Ovary (tissue), 9 donors: ENCODE data around the gene PDXK. TPM values are rescaled to one million over a fixed set of nuclear protein-coding genes. Genes with fewer than 3 reads are reported as not detected.

Source experiments
- DNase-seq, 5 donors: peaks; one replicate each; pipeline ENCODE4 v3.0.0-alpha.2; 2019 to 2020
- H3K27ac ChIP-seq, 2 donors: fragments of 200-600 bp; one replicate each; pipeline versions ENCODE4 v1.5.1 to v1.8.0; 2019 to 2022
- H3K27me3 ChIP-seq: fragments of 200-600 bp; one replicate; pipeline ENCODE4 v1.8.0; 2022
- H3K36me3 ChIP-seq: fragments of 200-600 bp; sonication (generic); one replicate; pipeline ENCODE4 v1.5.1; 2019
- H3K4me1 ChIP-seq: one replicate; pipeline ENCODE4 v1.8.1; 2013; ENCODE audit warnings: mild to moderate bottlenecking, moderate library complexity; ENCODE audit not compliant: insufficient read depth
- H3K4me3 ChIP-seq: fragments of 200-600 bp; sonication (generic); one replicate; pipeline ENCODE4 v1.5.1; 2017
- H3K9me3 ChIP-seq, 2 donors: fragments of 200-600 bp in 1 of 2; sonication (generic) in 1 of 2; one replicate each; pipeline versions ENCODE4 v1.5.1 to v1.8.1; 2013 to 2019; ENCODE audit warnings: mild to moderate bottlenecking in 1 of 2, moderate library complexity in 1 of 2
- EP300 ChIP-seq: sonication (generic); formaldehyde crosslinking; IDR thresholded peaks from one replicate; pipeline ENCODE4 v1.6.1; 2017; ENCODE audit warnings: antibody characterized with exemption
- POLR2A ChIP-seq: fragments of 450-650 bp; IDR thresholded peaks from one replicate; pipeline ENCODE4 v1.6.1; 2017; ENCODE audit warnings: antibody characterized with exemption, mild to moderate bottlenecking, moderate library complexity
- WGBS, 3 donors: extraction: QIAGEN DNeasy Blood & Tissue Kit in 1 of 3; methylation state at CpG; one replicate each; pipeline versions ENCODE4 v1.1.5 to v1.1.7; 2013 to 2017; 5-methylcytosine and 5-hydroxymethylcytosine counted together
- intact Hi-C, 4 donors: fragments of 100-400 bp; cut with DNase I; formaldehyde crosslinking; loops; one replicate each; pipeline versions ENCODE4 v1.11.0 to v1.15.1; 2022 to 2023
- polyA plus RNA-seq, 2 donors: library from polyadenylated mRNA; stranded (reverse); fragments of 200-250 nt in 1 of 2; fragments of 350-450 nt in 1 of 2; fragmentation: Illumina TruSeq in 1 of 2; extraction: RNeasy Lipid Tissue Mini Kit (QIAGEN cat#74804) in 1 of 2; gene quantifications; one replicate each; pipeline ENCODE4 v1.2.3, GENCODE V29; 2013 to 2014
- total RNA-seq, 7 donors: library from RNA; depleted of rRNA in 2 of 7; stranded (reverse); fragments of >200 nt in 2 of 7; fragmentation: NEBNext Ultra II Directional in 3 of 7; extraction: Animal tissue kit (Norgen Biotek cat#: 25700) in 3 of 7; gene quantifications; one replicate each; pipeline versions ENCODE4 v1.1.0 to v1.2.4, GENCODE V29; 2016 to 2023
- TF ChIP-seq, protein P1 (sequence below), 3 donors: fragments of 450-650 bp in 2 of 3; fragments of 200-600 bp in 1 of 3; IDR thresholded peaks; one replicate each; pipeline versions ENCODE4 v1.5.1 to v1.8.0; 2016 to 2022; ENCODE audit warnings: antibody characterized with exemption in 3 of 3, mild to moderate bottlenecking in 1 of 3
- donor health status: DM: no; HTN: no; CAD: no; lungs with moderate emphysema.
- donor health status: DM: no; HTN: no; CAD: no.
- donor health status: Bipolar disorder and iron deficiency.
- donor health status: DM: yes; HTN: yes; CAD: no.
- donor health status: DM: no; HTN: no; CAD: no.
- donor health status: DM: yes; HTN: yes; CAD: no.

PDXK gene
- total and polyA plus RNA-seq, 9 donors = 19.9 to 125 (median 88.6) TPM

DNA sequence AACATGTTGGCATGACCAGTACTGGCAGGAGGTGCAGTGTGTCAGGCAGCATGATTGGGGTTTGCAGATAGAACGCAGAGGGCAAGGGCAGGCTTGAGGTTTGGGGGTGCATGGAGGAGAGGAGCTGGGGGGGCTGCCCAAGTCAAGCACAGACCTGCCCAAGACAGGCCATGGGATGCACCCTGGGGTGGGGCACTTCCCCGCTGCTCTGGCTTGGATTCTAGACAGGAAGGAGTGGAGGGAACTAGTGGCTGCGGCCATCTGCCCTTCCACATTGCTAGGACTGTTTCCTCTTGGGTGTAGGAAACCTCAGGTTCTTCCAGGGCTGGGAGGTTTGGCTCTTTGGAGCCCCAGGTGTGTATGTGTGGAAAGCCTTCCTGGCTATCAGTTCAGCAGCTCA lies 3.0 kb downstream of the PDXK start:
- TF ChIP-seq EP300 (no peak), POLR2A (no peak)
- TF ChIP-seq, protein P1, sequence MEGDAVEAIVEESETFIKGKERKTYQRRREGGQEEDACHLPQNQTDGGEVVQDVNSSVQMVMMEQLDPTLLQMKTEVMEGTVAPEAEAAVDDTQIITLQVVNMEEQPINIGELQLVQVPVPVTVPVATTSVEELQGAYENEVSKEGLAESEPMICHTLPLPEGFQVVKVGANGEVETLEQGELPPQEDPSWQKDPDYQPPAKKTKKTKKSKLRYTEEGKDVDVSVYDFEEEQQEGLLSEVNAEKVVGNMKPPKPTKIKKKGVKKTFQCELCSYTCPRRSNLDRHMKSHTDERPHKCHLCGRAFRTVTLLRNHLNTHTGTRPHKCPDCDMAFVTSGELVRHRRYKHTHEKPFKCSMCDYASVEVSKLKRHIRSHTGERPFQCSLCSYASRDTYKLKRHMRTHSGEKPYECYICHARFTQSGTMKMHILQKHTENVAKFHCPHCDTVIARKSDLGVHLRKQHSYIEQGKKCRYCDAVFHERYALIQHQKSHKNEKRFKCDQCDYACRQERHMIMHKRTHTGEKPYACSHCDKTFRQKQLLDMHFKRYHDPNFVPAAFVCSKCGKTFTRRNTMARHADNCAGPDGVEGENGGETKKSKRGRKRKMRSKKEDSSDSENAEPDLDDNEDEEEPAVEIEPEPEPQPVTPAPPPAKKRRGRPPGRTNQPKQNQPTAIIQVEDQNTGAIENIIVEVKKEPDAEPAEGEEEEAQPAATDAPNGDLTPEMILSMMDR (IDR thresholded peaks at IDR 0.05) = no peak
- Histone ChIP-seq H3K27me3 (no peaks in the 10 kb centered on the region), H3K4me1 (peaks cover 27% of the 10 kb centered on the region), H3K36me3 (no peaks in the 10 kb centered on the region), H3K27ac (no peak overlapping the region), H3K4me3 (no peak overlapping the region), H3K9me3 (no peaks in the 10 kb centered on the region)
- DNase-seq = no peak
- 91 to 99% (median 95%) methylated on average over 3 of the region's 3 CpGs for whole genome bisulfite sequencing, 3 donors
- intact Hi-C loops = loop anchor here in 2 of 4 donors (5.0 to 10.0 kb wide), 2 partner anchors 57 to 730 kb away; no protein-coding TSS in a partner anchor

DNA sequence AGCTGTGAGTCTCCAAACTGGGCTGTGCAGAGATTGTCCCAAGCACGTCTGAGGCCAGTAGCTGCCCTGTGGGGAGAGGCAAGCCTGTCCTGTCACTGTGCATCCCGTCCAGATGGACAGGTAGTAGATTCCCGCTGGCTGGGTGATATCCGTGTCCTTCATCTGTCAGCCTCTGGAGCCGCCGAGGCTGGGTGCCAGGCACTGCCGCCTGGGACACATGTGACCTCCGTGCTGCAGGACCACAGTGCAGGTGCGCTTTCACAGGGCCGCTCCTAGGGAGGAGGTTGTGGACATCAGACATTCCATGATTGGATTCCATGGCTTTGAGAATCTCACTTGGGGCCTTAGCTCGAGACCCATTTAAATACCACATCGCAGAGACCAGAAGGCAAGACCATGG lies 4.7 kb downstream of the PDXK start:
- H3K4me3 ChIP-seq = no peak overlapping the region
- DNase-seq = no peak
- H3K4me1 ChIP-seq = peaks cover 34% of the 10 kb centered on the region
- intact Hi-C loops = loop anchor here in 2 of 4 donors (5.0 to 10.0 kb wide), 2 partner anchors 59 to 731 kb away; no protein-coding TSS in a partner anchor
- H3K27me3 ChIP-seq = no peaks in the 10 kb centered on the region
- 85 to 88% (median 86%) methylated on average over 12 of the region's 12 CpGs for WGBS, 3 donors
- TF ChIP-seq, protein P1 (IDR thresholded peaks at IDR 0.05) = no peak
- no peak overlapping the region for H3K27ac ChIP-seq
- H3K36me3 ChIP-seq = no peaks in the 10 kb centered on the region
- no peaks in the 10 kb centered on the region for H3K9me3 ChIP-seq

DNA sequence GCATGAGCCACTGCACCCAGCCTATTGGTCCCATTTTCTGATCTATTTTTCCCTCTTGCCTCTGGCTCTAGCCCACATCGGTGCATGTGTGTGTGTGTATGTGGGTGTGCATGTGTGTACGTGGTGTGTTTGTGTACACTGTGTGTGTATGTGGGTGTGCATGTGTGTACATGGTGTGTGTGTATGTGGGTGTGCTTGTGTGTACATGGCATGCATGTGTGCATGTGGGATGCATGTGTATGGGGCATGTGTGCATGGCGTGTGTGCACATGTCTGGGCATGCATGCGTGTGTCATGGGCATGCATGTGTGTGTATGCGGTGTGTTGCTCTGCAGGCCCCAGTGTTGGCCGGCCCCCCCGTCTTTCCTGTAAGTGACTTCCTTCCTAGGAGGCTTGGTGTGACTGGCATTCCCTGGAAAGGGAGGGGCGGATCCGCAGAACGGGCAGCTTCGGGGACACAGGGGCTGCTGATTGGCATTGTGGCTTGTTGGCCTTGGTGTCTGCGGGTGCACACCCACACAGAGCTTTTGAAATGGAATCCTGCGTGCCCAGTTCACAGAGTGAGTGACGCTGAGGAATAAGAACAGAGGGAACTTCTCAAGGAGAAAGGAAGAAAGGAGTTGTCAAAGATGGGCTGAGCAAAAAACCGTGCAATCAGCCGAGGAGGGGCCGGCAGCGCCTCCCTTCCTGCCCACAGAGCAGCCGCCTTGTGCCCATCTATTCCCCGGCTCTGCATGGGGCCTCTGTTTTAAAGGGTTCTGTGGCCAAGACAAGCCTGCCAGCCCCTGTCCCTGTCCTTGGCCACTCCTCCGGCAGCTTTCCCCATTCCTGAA lies 8.0 kb downstream of the PDXK start:
- DNase-seq = peak in 2 of 5 donors; percentile 32 to 36
- intact Hi-C loops = loop anchor here in 2 of 4 donors (5.0 to 10.0 kb wide), 2 partner anchors 62 to 755 kb away; partner anchors contain the start of gene PKNOX1 (in 1 of the 2)
- Histone ChIP-seq H3K27ac (peak overlapping the region; percentile 75 to 90), H3K4me1 (peaks cover 23% of the 10 kb centered on the region), H3K9me3 (no peaks in the 10 kb centered on the region), H3K27me3 (no peaks in the 10 kb centered on the region), H3K36me3 (no peaks in the 10 kb centered on the region), H3K4me3 (no peak overlapping the region)
- TF ChIP-seq POLR2A (no peak), EP300 (no peak)
- TF ChIP-seq, protein P1 (IDR thresholded peaks at IDR 0.05) = no peak
- 55 to 69% (median 63%) methylated on average over 21 of the region's 21 CpGs for WGBS, 3 donors

DNA sequence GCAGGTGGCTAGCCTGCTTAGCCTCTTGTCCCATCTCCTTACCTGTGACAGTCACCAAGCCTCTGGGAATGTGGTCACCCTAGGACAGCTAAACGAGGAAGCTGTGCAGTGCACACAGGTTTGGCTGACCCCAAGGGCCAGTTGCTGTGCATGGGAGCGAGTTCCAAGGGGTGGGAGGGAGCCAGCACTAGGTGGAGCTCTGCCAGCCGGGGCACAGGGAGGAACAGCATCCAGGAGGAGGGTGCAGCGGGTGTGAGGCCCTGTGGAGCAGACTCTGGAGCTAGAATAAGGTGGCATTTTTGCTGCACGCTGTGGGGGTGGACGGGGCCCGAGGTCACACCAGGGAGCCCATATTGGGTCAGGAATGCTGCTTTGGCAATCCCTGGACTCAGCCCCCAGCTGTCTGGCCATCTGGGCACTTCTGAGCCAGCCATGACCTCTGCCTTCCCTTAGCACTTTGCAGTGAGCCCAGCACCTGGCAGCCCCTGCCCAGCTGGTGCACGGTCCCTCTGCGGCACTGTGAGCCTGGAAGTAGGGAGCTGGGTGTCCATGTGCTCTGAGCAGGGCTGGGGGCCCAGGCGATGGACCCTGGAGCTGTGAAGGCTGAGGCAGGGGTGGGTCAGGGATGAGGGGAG lies 8.7 kb downstream of the PDXK start:
- Histone ChIP-seq H3K27me3 (no peaks in the 10 kb centered on the region), H3K4me1 (peaks cover 22% of the 10 kb centered on the region), H3K27ac (peak overlapping the region; percentile 75 to 90), H3K4me3 (peak overlapping the region; percentile 48), H3K36me3 (no peaks in the 10 kb centered on the region), H3K9me3 (no peaks in the 10 kb centered on the region)
- intact Hi-C loops = loop anchor here in 2 of 4 donors (5.0 to 10.0 kb wide), 2 partner anchors 63 to 755 kb away; partner anchors contain the start of gene PKNOX1 (in 1 of the 2)
- DNase-seq = peak; percentile 48 to 71 (median 66)
- 25 to 40% (median 28%) methylated on average over 8 to 10 of the region's 10 CpGs for WGBS, 3 donors
- no peak for TF ChIP-seq EP300
- no peak for TF ChIP-seq POLR2A
- TF ChIP-seq, protein P1 (IDR thresholded peaks at IDR 0.05) = no peak
